HG03025 (cell line): ENCODE data around the gene HIVEP1.

Experiments used
- ATAC-seq: cut with Tn5 transposase; IDR thresholded peaks from one replicate; pipeline ENCODE4 v1.9.1; 2021; ENCODE audit warnings: mild to moderate bottlenecking, moderate library complexity; ENCODE audit not compliant: unreplicated experiment, low FRiP score

HIVEP1 gene

GRCh38 chr6:12014873-12015149 is 2.7 kb downstream of the HIVEP1 start:
- no peak for ATAC-seq

- ATAC-seq: no peak
Observed at GRCh38 chr6:12017263-12017662, 5.2 kb downstream of the HIVEP1 start.

- no peak for ATAC-seq
Observed at GRCh38 chr6:12017876-12018401, 5.8 kb downstream of the HIVEP1 start.

- no peak for ATAC-seq
Observed at GRCh38 chr6:12020187-12020791, 8.2 kb downstream of the HIVEP1 start.

- no peak for ATAC-seq
Observed at GRCh38 chr6:12022481-12022880, 10.4 kb downstream of the HIVEP1 start.

- ATAC-seq: no peak
Observed at GRCh38 chr6:12022953-12023388, 10.9 kb downstream of the HIVEP1 start.

- no peak for ATAC-seq
Observed at GRCh38 chr6:12024216-12024615, 12.1 kb downstream of the HIVEP1 start.

- ATAC-seq: no peak
Observed at GRCh38 chr6:12024699-12025434, 12.8 kb downstream of the HIVEP1 start.

- ATAC-seq: no peak
Observed at GRCh38 chr6:12026120-12026519, 14.0 kb downstream of the HIVEP1 start.

GRCh38 chr6:12026833-12027232 is 14.7 kb downstream of the HIVEP1 start:
- no peak for ATAC-seq

GRCh38 chr6:12028213-12028612 is 16.1 kb downstream of the HIVEP1 start:
- no peak for ATAC-seq

GRCh38 chr6:12029979-12030737 is 18.0 kb downstream of the HIVEP1 start:
- no peak for ATAC-seq

- no peak for ATAC-seq
Observed at GRCh38 chr6:12030993-12031550, 19.0 kb downstream of the HIVEP1 start.

- ATAC-seq: no peak
Observed at GRCh38 chr6:12032783-12033573, 20.9 kb downstream of the HIVEP1 start.

GRCh38 chr6:12033770-12034169 is 21.7 kb downstream of the HIVEP1 start:
- no peak for ATAC-seq

- ATAC-seq: no peak
Observed at GRCh38 chr6:12034349-12034748, 22.2 kb downstream of the HIVEP1 start.

GRCh38 chr6:12034837-12035236 is 22.7 kb downstream of the HIVEP1 start:
- no peak for ATAC-seq

GRCh38 chr6:12036766-12037165 is 24.7 kb downstream of the HIVEP1 start:
- ATAC-seq: no peak

GRCh38 chr6:12037798-12038197 is 25.7 kb downstream of the HIVEP1 start:
- no peak for ATAC-seq
